Right lobe of liver (tissue), 4 donors: ENCODE results near the gene SHISAL2A.
"Not testable (repeated sequence)": the region's sequence is repeated elsewhere in the genome, so short reads cannot be mapped to it uniquely, and the experiment has no call there.

ENCODE experiments used
- POLR2A ChIP-seq: fragments of 450-650 bp; IDR thresholded peaks from one replicate; pipeline ENCODE4 v1.6.1; 2017; ENCODE audit warnings: antibody characterized with exemption, mild to moderate bottlenecking
- TF ChIP-seq, protein P1 (sequence below), 4 donors: fragments of 200-600 bp in 3 of 4; fragments of 450-650 bp in 1 of 4; IDR thresholded peaks; one replicate each; pipeline versions ENCODE4 v1.5.1 to v1.8.0; 2016 to 2022; ENCODE audit warnings: antibody characterized with exemption in 4 of 4, mild to moderate bottlenecking in 2 of 4
- donor health status: DM: no; HTN: no; CAD: no.
- donor health status: DM: no; HTN: no; CAD: no.
- donor health status: DM: no; HTN: yes; CAD: no.

DNA sequence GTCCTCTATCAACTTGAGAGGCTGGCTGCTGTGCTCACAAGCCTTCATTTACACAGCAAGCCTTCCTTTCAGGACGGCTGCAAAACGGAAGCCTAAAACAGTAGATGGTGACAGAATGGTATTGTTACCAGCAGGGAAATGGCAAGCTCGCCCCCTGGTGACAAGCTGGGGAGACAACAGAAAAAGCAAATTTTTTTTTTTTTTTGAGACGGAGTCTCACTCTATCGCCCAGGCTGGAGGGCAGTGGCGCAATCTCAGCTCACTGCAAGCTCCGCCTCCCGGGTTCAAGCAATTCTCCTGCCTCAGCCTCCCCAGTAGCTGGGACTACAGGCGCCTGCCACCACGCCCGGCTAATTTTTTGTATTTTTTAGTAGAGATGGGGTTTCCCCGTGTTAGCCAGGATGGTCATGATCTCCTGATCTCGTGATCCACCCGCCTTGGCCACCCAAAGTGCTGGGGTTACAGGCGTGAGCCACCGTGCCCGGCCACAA is 53.3 kb downstream of the SHISAL2A start:
- TF ChIP-seq, protein P1, sequence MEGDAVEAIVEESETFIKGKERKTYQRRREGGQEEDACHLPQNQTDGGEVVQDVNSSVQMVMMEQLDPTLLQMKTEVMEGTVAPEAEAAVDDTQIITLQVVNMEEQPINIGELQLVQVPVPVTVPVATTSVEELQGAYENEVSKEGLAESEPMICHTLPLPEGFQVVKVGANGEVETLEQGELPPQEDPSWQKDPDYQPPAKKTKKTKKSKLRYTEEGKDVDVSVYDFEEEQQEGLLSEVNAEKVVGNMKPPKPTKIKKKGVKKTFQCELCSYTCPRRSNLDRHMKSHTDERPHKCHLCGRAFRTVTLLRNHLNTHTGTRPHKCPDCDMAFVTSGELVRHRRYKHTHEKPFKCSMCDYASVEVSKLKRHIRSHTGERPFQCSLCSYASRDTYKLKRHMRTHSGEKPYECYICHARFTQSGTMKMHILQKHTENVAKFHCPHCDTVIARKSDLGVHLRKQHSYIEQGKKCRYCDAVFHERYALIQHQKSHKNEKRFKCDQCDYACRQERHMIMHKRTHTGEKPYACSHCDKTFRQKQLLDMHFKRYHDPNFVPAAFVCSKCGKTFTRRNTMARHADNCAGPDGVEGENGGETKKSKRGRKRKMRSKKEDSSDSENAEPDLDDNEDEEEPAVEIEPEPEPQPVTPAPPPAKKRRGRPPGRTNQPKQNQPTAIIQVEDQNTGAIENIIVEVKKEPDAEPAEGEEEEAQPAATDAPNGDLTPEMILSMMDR (IDR thresholded peaks at IDR 0.05) = peak; percentile 63 to 79 (median 70)
- not testable (repeated sequence) for TF ChIP-seq POLR2A
